ACC112 (cell line): ENCODE results near the gene ZMIZ1.

Source experiments
- H2AFZ ChIP-seq: fragments of 200-600 bp; sonication (generic); one replicate; pipeline ENCODE4 v1.6.0; 2017; ENCODE audit warnings: antibody characterized with exemption, low read length; ENCODE audit not compliant: unreplicated experiment
- H3K27ac ChIP-seq: fragments of 200-600 bp; sonication (generic); 2 replicates; pipeline ENCODE4 v1.5.1; 2014; ENCODE audit warnings: low read depth, mild to moderate bottlenecking, antibody characterized with exemption, low read length, moderate library complexity
- H3K27me3 ChIP-seq: fragments of 200-600 bp; sonication (generic); 2 replicates; pipeline ENCODE4 v1.6.1; 2014; ENCODE audit warnings: mild to moderate bottlenecking, antibody characterized with exemption, low read length, moderate library complexity, mixed read lengths; ENCODE audit not compliant: insufficient read depth
- H3K36me3 ChIP-seq: fragments of 200-600 bp; sonication (generic); 2 replicates; pipeline ENCODE4 v1.6.1; 2016; ENCODE audit warnings: mild to moderate bottlenecking, antibody characterized with exemption, low read length, moderate library complexity, mixed read lengths; ENCODE audit not compliant: insufficient read depth
- H3K4me1 ChIP-seq: fragments of 200-600 bp; sonication (generic); one replicate; pipeline ENCODE4 v1.6.1; 2016; ENCODE audit warnings: low read length, mixed read lengths; ENCODE audit not compliant: insufficient read depth, unreplicated experiment, control insufficient read depth
- H3K4me3 ChIP-seq: fragments of 200-600 bp; sonication (generic); 2 replicates; pipeline ENCODE4 v1.5.1; 2014; ENCODE audit warnings: mild to moderate bottlenecking, low read depth, low read length
- H3K79me2 ChIP-seq: fragments of 200-600 bp; sonication (generic); one replicate; pipeline ENCODE4 v1.6.0; 2016; ENCODE audit warnings: low read length; ENCODE audit not compliant: control insufficient read depth, unreplicated experiment, insufficient read depth

The ZMIZ1 gene

GRCh38 chr10:79353000-79353406 lies 284.2 kb downstream of the ZMIZ1 start:
- H3K79me2 ChIP-seq: peaks cover 30% of the 10 kb centered on the region
- H2AFZ ChIP-seq: no peak overlapping the region
- H3K4me1 ChIP-seq: peaks cover 18% of the 10 kb centered on the region
- no peaks in the 10 kb centered on the region for H3K27me3 ChIP-seq
- H3K4me3 ChIP-seq: no peak overlapping the region
- no peak overlapping the region for H3K27ac ChIP-seq
- peaks cover 70% of the 10 kb centered on the region for H3K36me3 ChIP-seq

GRCh38 chr10:79353726-79354125 lies 285.0 kb downstream of the ZMIZ1 start:
- H3K36me3 ChIP-seq: peaks cover 67% of the 10 kb centered on the region
- H3K79me2 ChIP-seq: peaks cover 23% of the 10 kb centered on the region
- no peak overlapping the region for H2AFZ ChIP-seq
- no peak overlapping the region for H3K27ac ChIP-seq
- H3K4me1 ChIP-seq: peaks cover 15% of the 10 kb centered on the region
- no peaks in the 10 kb centered on the region for H3K27me3 ChIP-seq
- H3K4me3 ChIP-seq: no peak overlapping the region

- peaks cover 64% of the 10 kb centered on the region for H3K36me3 ChIP-seq
- peaks cover 19% of the 10 kb centered on the region for H3K79me2 ChIP-seq
- H3K27me3 ChIP-seq: no peaks in the 10 kb centered on the region
- peaks cover 11% of the 10 kb centered on the region for H3K4me1 ChIP-seq
- no peak overlapping the region for H3K4me3 ChIP-seq
- H2AFZ ChIP-seq: no peak overlapping the region
- H3K27ac ChIP-seq: no peak overlapping the region
Observed at GRCh38 chr10:79354141-79354540, 285.4 kb downstream of the ZMIZ1 start.

- Histone ChIP-seq H2AFZ (no peak overlapping the region), H3K4me1 (peaks cover 6% of the 10 kb centered on the region), H3K79me2 (peaks cover 14% of the 10 kb centered on the region), H3K27me3 (no peaks in the 10 kb centered on the region), H3K36me3 (peaks cover 60% of the 10 kb centered on the region), H3K4me3 (no peak overlapping the region), H3K27ac (no peak overlapping the region)
Observed at GRCh38 chr10:79354615-79355014, 285.8 kb downstream of the ZMIZ1 start.

- H3K4me1 ChIP-seq: no peaks in the 10 kb centered on the region
- no peak overlapping the region for H3K27ac ChIP-seq
- H3K79me2 ChIP-seq: peaks cover 5% of the 10 kb centered on the region
- peaks cover 51% of the 10 kb centered on the region for H3K36me3 ChIP-seq
- H3K4me3 ChIP-seq: no peak overlapping the region
- no peaks in the 10 kb centered on the region for H3K27me3 ChIP-seq
- no peak overlapping the region for H2AFZ ChIP-seq
Observed at GRCh38 chr10:79355420-79356017, 286.8 kb downstream of the ZMIZ1 start.

GRCh38 chr10:79356104-79356503 lies 287.3 kb downstream of the ZMIZ1 start:
- Histone ChIP-seq H3K4me3 (no peak overlapping the region), H3K27ac (no peak overlapping the region), H3K79me2 (no peaks in the 10 kb centered on the region), H3K36me3 (peaks cover 47% of the 10 kb centered on the region), H2AFZ (no peak overlapping the region), H3K27me3 (no peaks in the 10 kb centered on the region), H3K4me1 (no peaks in the 10 kb centered on the region)

- no peaks in the 10 kb centered on the region for H3K4me1 ChIP-seq
- no peaks in the 10 kb centered on the region for H3K27me3 ChIP-seq
- peaks cover 39% of the 10 kb centered on the region for H3K36me3 ChIP-seq
- H2AFZ ChIP-seq: no peak overlapping the region
- no peak overlapping the region for H3K27ac ChIP-seq
- no peak overlapping the region for H3K4me3 ChIP-seq
- no peaks in the 10 kb centered on the region for H3K79me2 ChIP-seq
Observed at GRCh38 chr10:79357180-79357579, 288.4 kb downstream of the ZMIZ1 start.

- no peak overlapping the region for H3K4me3 ChIP-seq
- no peaks in the 10 kb centered on the region for H3K4me1 ChIP-seq
- H3K27me3 ChIP-seq: no peaks in the 10 kb centered on the region
- no peak overlapping the region for H2AFZ ChIP-seq
- H3K36me3 ChIP-seq: peaks cover 23% of the 10 kb centered on the region
- no peak overlapping the region for H3K27ac ChIP-seq
- no peaks in the 10 kb centered on the region for H3K79me2 ChIP-seq
Observed at GRCh38 chr10:79358811-79359210, 290.0 kb downstream of the ZMIZ1 start.

- Histone ChIP-seq H3K79me2 (no peaks in the 10 kb centered on the region), H3K27ac (no peak overlapping the region), H3K27me3 (no peaks in the 10 kb centered on the region), H3K36me3 (peaks cover 12% of the 10 kb centered on the region; the same call in 1 of the 2 replicates), H3K4me3 (no peak overlapping the region), H2AFZ (no peak overlapping the region), H3K4me1 (no peaks in the 10 kb centered on the region)
Observed at GRCh38 chr10:79359816-79360498, 291.2 kb downstream of the ZMIZ1 start.

- peaks cover 12% of the 10 kb centered on the region; the same call in 1 of the 2 replicates for H3K36me3 ChIP-seq
- H2AFZ ChIP-seq: no peak overlapping the region
- H3K4me3 ChIP-seq: no peak overlapping the region
- no peaks in the 10 kb centered on the region for H3K79me2 ChIP-seq
- no peaks in the 10 kb centered on the region for H3K4me1 ChIP-seq
- no peak overlapping the region for H3K27ac ChIP-seq
- no peaks in the 10 kb centered on the region for H3K27me3 ChIP-seq
Observed at GRCh38 chr10:79360499-79361342, 292.0 kb downstream of the ZMIZ1 start.
